ENCODE measurements around the gene GPR75. TPM values are rescaled to one million over a fixed set of nuclear protein-coding genes. Genes with fewer than 3 reads are reported as not detected.
A peak's percentile ranks its signal among the peaks of the same experiment; 100 is the strongest.

GPR75 gene
- total RNA-seq, 4 donors from 2014 or later: 2.5 to 7.4 (median 4.4) TPM

GRCh38 chr2:53829273-53829979 is 30.3 kb downstream of the GPR75 start:
- Histone ChIP-seq H3K27ac (no peak overlapping the region), H3K9me3 (no peaks in the 10 kb centered on the region), H3K4me3 (no peak overlapping the region), H3K4me1 (no peaks in the 10 kb centered on the region), H3K27me3 (no peaks in the 10 kb centered on the region), H3K36me3 (no peaks in the 10 kb centered on the region)
- in situ Hi-C loops (cut with MboI; ENCODE audit: low pct_ligation_motif_present in 1 of 4, low pct_unique_long_range_greater_than_20kb in 1 of 4, low sequenced_read_pairs in 3 of 4) (no loop called here), intact Hi-C loops (cut with DNase I; ENCODE audit: low total_unique reads) (no loop called here)
- no peak for DNase-seq
- TF ChIP-seq POLR2AphosphoS5 (IDR thresholded peaks at IDR 0.05): no peak
- WGBS, 2 donors (ENCODE audit: low coverage in 1 of 2): 82 to 88% methylated on average over 10 to 11 of the region's 11 CpGs

- Histone ChIP-seq H3K9me3 (no peaks in the 10 kb centered on the region), H3K27ac (no peak overlapping the region), H3K4me1 (no peaks in the 10 kb centered on the region), H3K27me3 (no peaks in the 10 kb centered on the region), H3K4me3 (no peak overlapping the region), H3K36me3 (no peaks in the 10 kb centered on the region)
- no peak for DNase-seq
- WGBS, 2 donors (ENCODE audit: low coverage in 1 of 2): 96 to 98% methylated on average over 3 to 4 of the region's 4 CpGs
- no peak for TF ChIP-seq POLR2AphosphoS5 (IDR thresholded peaks at IDR 0.05)
- in situ Hi-C loops (cut with MboI; ENCODE audit: low pct_ligation_motif_present in 1 of 4, low pct_unique_long_range_greater_than_20kb in 1 of 4, low sequenced_read_pairs in 3 of 4): no loop called here
- intact Hi-C loops (cut with DNase I; ENCODE audit: low total_unique reads): no loop called here
Observed at GRCh38 chr2:53828331-53828730, 31.4 kb downstream of the GPR75 start.

DNA sequence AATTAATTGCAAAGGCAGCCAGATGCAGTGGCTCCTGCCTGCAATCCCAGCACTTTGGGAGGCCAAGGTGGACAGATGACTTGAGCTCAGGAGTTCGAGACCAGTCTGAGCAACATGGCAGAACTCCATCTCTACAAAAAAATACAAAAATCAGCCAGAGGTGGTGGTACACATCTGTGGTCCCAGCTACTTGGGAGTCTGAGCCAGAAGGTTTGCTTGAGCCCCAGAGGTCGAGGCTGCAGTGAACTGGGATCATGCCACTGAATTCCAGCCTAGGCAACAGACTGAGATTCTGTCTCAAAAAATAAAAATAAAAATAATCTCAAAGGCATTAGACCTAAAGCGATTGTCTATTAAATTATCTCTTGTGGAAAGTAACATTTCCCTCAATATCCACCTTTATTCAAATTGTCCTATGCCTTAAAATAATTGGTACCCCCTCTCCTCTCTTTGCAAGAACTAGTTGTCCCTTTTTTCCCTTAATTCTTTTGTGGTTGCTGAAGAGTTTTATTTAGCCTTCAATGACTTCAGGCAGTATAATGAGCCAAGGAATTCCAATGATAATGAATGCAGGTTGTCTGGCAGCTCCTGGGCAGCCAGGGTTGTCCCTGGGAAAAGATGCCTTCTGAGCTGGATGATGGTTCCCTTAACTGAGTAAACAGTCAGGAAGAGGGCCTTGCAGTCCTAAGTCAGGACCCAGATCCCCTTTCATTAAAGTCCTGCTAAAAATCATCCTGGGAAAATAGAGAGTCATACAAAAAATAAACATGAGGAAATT is 32.2 kb downstream of the GPR75 start:
- H3K36me3 ChIP-seq: no peaks in the 10 kb centered on the region
- no peak for DNase-seq
- H3K4me3 ChIP-seq: no peak overlapping the region
- WGBS, 2 donors (ENCODE audit: low coverage in 1 of 2): 93 to 94% methylated on average over 3 of the region's 3 CpGs
- peak overlapping the region in 1 of 4 donors; percentile 1 for H3K27ac ChIP-seq
- TF ChIP-seq EP300 (IDR thresholded peaks at IDR 0.05; ENCODE audit: low read depth): no peak
- no peak for TF ChIP-seq POLR2A (IDR thresholded peaks at IDR 0.05)
- no peak for TF ChIP-seq POLR2AphosphoS5 (IDR thresholded peaks at IDR 0.05)
- TF ChIP-seq CTCF (IDR thresholded peaks at IDR 0.05): no peak
- in situ Hi-C loops (cut with MboI; ENCODE audit: low pct_ligation_motif_present in 1 of 4, low pct_unique_long_range_greater_than_20kb in 1 of 4, low sequenced_read_pairs in 3 of 4): no loop called here
- H3K4me1 ChIP-seq: no peaks in the 10 kb centered on the region
- no peaks in the 10 kb centered on the region for H3K9me3 ChIP-seq
- intact Hi-C loops (cut with DNase I; ENCODE audit: low total_unique reads): no loop called here
- H3K27me3 ChIP-seq: no peaks in the 10 kb centered on the region

DNA sequence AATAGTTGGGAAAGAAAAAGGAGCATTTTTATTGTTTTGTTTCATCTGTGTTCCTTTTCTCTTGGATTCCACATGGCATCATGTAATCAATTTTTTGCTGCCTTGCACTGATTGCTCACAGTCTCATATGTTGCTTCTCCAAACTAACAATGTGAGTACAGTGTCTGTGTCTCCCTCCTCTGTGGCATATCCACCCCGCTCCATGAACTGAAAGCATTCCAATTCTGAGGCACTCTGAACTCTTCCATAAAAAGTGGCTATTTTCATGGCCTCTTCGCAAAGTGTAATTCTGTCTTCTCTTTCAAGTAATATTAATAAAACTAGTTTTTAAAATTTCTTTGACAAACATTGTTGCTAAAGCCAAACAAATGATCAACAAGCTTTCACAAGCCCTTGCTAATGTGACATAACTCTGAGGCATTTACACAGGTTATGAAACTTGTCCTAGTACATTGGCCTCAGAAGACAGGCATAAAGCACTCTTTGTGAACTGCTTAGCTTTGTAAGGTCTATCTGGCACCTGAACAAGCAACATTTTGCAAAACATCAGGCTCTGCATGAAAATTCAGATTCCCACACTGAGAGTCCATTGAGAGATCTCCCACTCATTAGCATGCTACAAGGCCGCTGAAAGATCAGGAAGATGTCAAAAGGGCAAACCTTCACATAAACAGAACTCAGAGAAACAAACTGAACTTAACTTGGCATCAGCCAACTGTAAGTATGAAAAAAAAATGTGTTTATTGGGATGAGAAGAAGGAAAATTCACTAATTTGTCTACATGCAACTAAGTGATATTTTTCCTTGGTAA is 33.0 kb downstream of the GPR75 start:
- Histone ChIP-seq H3K27me3 (no peaks in the 10 kb centered on the region), H3K4me1 (no peaks in the 10 kb centered on the region), H3K27ac (peak overlapping the region in 2 of 4 donors; percentile 1 to 15), H3K9me3 (no peaks in the 10 kb centered on the region), H3K4me3 (no peak overlapping the region), H3K36me3 (no peaks in the 10 kb centered on the region)
- no peak for TF ChIP-seq EP300 (IDR thresholded peaks at IDR 0.05; ENCODE audit: low read depth)
- peak in 1 of 3 donors; percentile 37 for TF ChIP-seq POLR2AphosphoS5 (IDR thresholded peaks at IDR 0.05)
- no peak for TF ChIP-seq CTCF (IDR thresholded peaks at IDR 0.05)
- WGBS, 2 donors (ENCODE audit: low coverage in 1 of 2): 45 to 54% methylated on average over 3 of the region's 3 CpGs
- in situ Hi-C loops (cut with MboI; ENCODE audit: low pct_ligation_motif_present in 1 of 4, low pct_unique_long_range_greater_than_20kb in 1 of 4, low sequenced_read_pairs in 3 of 4) (no loop called here), intact Hi-C loops (cut with DNase I; ENCODE audit: low total_unique reads) (no loop called here)
- no peak for DNase-seq

- in situ Hi-C loops (cut with MboI; ENCODE audit: low pct_ligation_motif_present in 1 of 4, low pct_unique_long_range_greater_than_20kb in 1 of 4, low sequenced_read_pairs in 3 of 4): no loop called here
- intact Hi-C loops (cut with DNase I; ENCODE audit: low total_unique reads): no loop called here
- no peaks in the 10 kb centered on the region for H3K9me3 ChIP-seq
- no peaks in the 10 kb centered on the region for H3K27me3 ChIP-seq
- no peak overlapping the region for H3K27ac ChIP-seq
- no peak for DNase-seq
- H3K36me3 ChIP-seq: no peaks in the 10 kb centered on the region
- H3K4me1 ChIP-seq: no peaks in the 10 kb centered on the region
- H3K4me3 ChIP-seq: no peak overlapping the region
- TF ChIP-seq POLR2AphosphoS5 (IDR thresholded peaks at IDR 0.05): no peak
- TF ChIP-seq CTCF (IDR thresholded peaks at IDR 0.05): no peak
- no peak for TF ChIP-seq POLR2A (IDR thresholded peaks at IDR 0.05)
- no peak for TF ChIP-seq EP300 (IDR thresholded peaks at IDR 0.05; ENCODE audit: low read depth)
- WGBS, 2 donors (ENCODE audit: low coverage in 1 of 2): 67 to 74% methylated on average over 1 of the region's 1 CpG
Observed at GRCh38 chr2:53826030-53826410, 33.7 kb downstream of the GPR75 start.

Measured in transverse colon (tissue), 4 donors.